SJCRH30 (cell line): Measurements from ENCODE around the gene MLLT1. TPM values are rescaled to one million over a fixed set of nuclear protein-coding genes. Genes with fewer than 3 reads are reported as not detected.

Experiments
- DNase-seq, 2 experiments: peaks; one replicate each; pipeline ENCODE4 v3.0.0-alpha.2; 2015 to 2020
- H3K27ac ChIP-seq: fragments of 250-450 bp; sonication (Bioruptor Pico); 2 replicates; pipeline ENCODE4 v1.5.1; 2020; ENCODE audit warnings: mild to moderate bottlenecking, moderate library complexity
- H3K27me3 ChIP-seq: fragments of 250-450 bp; sonication (Bioruptor Pico); 2 replicates; pipeline ENCODE4 v1.5.1; 2020; ENCODE audit warnings: mild to moderate bottlenecking, moderate library complexity
- H3K36me3 ChIP-seq: fragments of 250-450 bp; sonication (Bioruptor Pico); 2 replicates; pipeline ENCODE4 v1.5.1; 2020; ENCODE audit warnings: mild to moderate bottlenecking, moderate library complexity
- H3K4me1 ChIP-seq: fragments of 250-450 bp; sonication (Bioruptor Pico); 2 replicates; pipeline ENCODE4 v1.5.1; 2020; ENCODE audit warnings: mild to moderate bottlenecking, moderate library complexity
- H3K4me3 ChIP-seq: fragments of 250-450 bp; sonication (Bioruptor Pico); 2 replicates; pipeline ENCODE4 v1.5.1; 2020; ENCODE audit warnings: mild to moderate bottlenecking, moderate library complexity
- H3K9me3 ChIP-seq: fragments of 250-450 bp; sonication (Bioruptor Pico); replicated peaks from 2 replicates; pipeline ENCODE4 v1.5.1; 2020; ENCODE audit warnings: mild to moderate bottlenecking, moderate library complexity
- total RNA-seq: library from RNA; depleted of rRNA; stranded (reverse); fragments of >200 nt; shearing (Covaris generic); gene quantifications from 2 replicates; pipeline ENCODE4 v1.2.3, GENCODE V29; 2014

The MLLT1 gene
- total RNA-seq, 1 experiment from 2014 or later, result 23.3 TPM

DNA sequence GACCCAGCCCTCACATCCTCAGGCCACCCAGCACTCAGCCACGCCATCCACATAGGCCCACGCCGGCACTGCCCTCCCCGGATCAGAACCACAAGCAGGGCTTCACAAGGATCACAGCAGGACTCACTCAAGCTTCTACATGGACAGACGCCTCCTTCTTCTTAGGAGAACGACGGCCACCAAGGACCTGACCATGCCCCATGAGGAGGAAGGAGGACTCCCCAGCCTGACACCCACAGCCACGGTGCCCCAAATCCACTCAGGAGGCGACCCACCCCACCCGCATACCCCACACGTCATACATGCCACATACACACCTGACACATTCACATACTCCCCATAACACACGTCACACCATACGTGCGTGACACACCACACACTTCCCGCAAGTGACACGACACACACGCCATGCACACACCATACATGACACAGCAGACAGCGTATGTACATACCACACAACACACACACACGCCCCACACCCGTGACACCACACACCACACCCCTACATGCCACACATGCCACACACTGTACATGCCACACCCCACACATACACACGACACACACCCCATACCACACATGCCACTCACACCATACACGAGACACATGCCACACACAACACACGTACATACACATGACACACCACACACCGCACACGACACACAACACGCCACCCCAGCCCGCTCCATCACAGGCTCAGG, 50.4 kb downstream of the MLLT1 start:
- peaks cover 11% of the 10 kb centered on the region for H3K36me3 ChIP-seq

DNA sequence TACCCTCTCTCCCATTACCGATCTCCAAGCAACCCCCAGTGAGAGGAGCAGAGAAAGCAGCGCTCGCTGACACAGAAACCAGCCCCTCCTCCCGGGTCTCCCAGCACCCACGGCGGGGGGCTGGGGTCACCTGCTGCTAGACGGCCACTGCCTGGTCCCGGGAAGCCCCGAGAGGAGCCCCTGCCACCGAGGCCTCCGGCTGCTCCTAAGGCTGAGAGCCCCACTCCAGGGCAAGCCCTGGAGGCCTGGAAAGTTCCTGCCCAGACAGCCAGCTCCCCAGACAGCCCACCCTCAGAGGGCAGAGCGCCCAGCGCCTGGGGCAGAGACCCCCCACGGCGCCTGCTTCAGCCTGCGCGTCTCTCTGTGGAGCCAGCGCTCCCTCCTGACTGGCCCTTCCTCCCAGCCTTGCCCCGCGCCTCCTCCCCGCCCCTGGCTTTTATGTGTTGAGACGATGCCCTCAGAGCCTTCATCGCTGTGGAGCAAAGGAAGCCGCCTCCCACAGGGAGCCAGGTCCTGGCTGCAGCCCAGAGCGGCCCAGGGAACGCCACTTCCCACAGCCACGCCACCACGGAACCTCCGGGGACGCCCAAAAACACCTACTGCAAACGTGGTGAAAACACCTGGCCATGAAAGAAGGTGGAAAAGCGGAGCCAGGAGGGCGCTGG, 51.1 kb downstream of the MLLT1 start:
- Histone ChIP-seq H3K27me3 (no peaks in the 10 kb centered on the region), H3K36me3 (peaks cover 11% of the 10 kb centered on the region), H3K27ac (no peak overlapping the region), H3K4me3 (no peak overlapping the region), H3K4me1 (peaks cover 12% of the 10 kb centered on the region), H3K9me3 (no peaks in the 10 kb centered on the region)
- no peak for DNase-seq

More for the DNA sequence above, 50.4 kb downstream of the MLLT1 start:
- Histone ChIP-seq H3K4me1 (peaks cover 19% of the 10 kb centered on the region), H3K27ac (no peak overlapping the region), H3K9me3 (no peaks in the 10 kb centered on the region), H3K4me3 (no peak overlapping the region), H3K27me3 (no peaks in the 10 kb centered on the region)
- DNase-seq, result no peak

DNA sequence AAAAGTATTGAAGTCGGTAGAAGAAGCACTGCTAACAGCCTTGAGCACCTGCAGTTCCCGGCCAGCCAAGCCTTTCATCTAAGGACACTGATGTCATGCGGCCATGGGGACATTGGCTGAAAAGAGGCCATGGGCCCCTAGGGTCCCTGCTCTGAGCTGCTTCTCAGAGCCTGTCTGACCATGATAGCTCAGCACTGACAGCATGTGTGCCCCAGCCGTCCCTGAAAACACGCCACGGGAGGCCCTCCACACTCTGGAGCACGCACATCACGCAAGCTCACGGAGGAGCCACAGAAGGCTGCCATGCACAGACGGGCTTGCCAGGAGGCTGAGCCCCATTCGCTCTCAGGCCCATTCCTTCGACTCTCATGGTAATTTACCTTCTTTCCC, 51.8 kb downstream of the MLLT1 start:
- Histone ChIP-seq H3K36me3 (peaks cover 11% of the 10 kb centered on the region), H3K9me3 (no peaks in the 10 kb centered on the region), H3K27me3 (no peaks in the 10 kb centered on the region), H3K4me1 (peaks cover 5% of the 10 kb centered on the region; the same call in 1 of the 2 replicates), H3K4me3 (no peak overlapping the region), H3K27ac (no peak overlapping the region)
- DNase-seq, result no peak

DNA sequence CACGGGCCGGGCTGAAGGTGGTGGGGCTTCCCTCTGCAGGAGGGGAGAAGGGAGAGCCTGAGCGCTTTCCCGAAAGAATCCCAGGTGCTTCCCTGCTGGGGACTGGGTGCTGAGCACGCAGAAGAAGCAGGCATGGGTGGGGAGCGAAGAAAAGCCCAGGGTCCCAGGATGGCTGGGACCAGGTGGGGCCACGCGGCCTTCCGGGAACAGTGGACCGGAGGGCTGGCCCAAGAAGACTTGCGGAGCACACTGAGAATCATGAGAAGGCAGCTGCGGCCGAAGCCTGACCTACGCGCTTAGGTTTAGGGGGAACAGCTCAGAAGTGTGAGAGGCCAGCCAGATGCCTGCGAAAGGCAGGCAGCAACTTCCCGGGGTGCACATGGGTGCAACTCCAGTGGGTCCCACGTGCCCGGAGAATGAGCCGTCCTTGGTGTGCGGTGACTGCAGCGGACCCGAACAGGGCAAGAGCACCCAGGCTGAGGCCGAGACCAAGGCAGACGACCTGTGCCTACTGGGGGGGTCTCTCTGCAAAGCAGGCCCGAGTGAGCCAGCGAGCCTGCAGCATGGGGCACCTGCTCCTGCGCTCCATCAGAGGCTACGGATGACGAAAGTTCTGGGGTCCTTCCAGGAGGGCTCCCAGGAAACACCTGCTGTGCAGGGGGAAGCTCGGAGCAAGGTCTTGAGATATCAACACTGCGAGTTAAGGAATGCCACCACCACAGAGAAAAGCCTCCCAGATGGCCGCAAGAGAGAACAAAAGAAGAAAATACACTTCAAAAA, 52.4 kb downstream of the MLLT1 start:
- DNase-seq, result no peak
- H3K4me3 ChIP-seq, result no peak overlapping the region
- H3K4me1 ChIP-seq, result no peaks in the 10 kb centered on the region
- no peaks in the 10 kb centered on the region for H3K9me3 ChIP-seq
- no peak overlapping the region for H3K27ac ChIP-seq
- peaks cover 11% of the 10 kb centered on the region for H3K36me3 ChIP-seq
- H3K27me3 ChIP-seq, result no peaks in the 10 kb centered on the region

DNA sequence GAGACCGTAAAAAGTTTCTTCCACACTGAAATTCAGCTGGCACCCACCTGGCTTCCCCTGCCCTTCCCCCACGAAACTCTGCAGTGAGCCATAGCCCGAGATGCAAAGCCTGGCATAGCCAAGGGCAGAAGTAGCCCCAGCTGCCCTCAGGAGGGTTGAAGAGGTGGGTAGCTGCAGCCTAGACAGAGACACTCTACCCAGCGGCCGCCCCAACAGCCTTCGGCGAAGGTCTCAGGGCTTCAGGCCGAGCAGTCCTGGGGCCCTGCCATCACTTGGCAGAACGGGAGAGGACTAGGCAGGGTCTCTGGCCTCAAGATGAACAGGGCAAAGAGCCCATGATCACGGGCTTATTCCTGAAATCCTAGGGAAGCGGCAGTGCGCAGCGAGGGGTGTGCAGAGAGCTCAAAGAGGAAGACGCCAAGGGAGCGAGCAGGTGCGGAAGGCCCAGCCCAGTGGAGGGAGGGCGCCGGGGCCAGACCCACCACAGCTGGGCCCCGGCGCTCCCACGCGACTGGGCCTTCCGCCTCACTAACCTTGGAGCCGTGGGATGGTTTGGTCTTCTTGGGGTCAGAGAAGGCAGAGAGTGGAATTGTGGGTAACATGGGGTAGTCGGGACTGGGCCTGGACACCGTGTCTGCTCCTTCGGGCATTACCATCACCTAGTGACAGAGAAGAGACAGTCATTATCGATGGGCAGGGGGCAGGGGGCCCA, 53.2 kb downstream of the MLLT1 start:
- no peaks in the 10 kb centered on the region for H3K4me1 ChIP-seq
- peaks cover 11% of the 10 kb centered on the region for H3K36me3 ChIP-seq
- H3K9me3 ChIP-seq, result no peaks in the 10 kb centered on the region
- no peaks in the 10 kb centered on the region for H3K27me3 ChIP-seq
- DNase-seq, result no peak
- H3K27ac ChIP-seq, result no peak overlapping the region
- no peak overlapping the region for H3K4me3 ChIP-seq

DNA sequence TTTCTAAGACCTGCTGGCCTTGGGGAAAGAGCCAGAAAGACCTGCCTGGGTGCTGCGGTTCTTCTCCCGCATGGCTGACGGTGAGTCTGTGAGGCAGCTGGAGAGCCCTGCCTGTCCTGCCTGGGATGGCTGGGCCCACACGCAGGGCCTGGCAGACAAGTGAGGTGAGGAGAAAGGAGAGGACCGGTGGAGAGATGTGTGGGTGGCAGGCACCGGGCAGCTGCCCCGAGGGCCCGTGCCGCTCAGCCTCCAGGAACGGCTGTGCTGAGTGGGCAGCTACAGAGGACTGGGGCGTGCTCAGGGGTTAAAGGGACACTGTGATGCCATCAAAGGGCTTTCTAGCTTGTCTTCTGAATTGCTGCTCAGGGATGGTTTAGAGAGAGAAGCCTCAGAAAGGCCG, 53.8 kb downstream of the MLLT1 start:
- DNase-seq, result no peak
- H3K36me3 ChIP-seq, result peaks cover 11% of the 10 kb centered on the region
- H3K27ac ChIP-seq, result no peak overlapping the region

DNA sequence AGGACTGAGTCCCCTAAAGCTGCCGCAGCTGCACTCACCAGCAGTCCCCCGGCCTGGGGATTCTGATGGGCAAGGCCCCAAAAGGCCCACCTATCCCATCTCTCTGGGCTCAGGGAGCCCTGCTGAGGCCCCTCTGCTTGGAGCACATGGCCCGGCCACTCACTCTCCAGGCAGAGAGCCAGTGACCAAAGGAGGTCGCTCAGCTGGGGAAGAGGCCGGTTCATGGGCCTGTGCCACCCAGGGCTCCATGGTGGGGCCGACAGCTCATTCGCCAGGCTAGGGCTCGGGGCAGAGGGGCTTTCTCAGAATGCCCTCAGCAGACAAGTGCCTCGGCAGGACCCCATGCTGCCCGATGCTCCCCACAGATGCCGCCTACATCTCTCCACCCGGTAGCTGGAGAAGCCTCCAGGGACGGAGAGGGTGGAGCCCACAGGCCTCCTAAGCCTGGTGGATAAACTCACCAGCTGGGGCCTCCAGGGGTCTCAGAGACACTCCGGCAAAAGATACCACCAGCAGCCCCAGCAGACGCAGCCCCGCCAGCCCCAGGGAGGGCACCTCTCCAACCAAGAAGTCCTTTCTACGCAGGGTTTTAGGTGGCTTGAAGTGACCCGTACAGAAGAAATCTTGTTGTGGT, 54.4 kb downstream of the MLLT1 start:
- Histone ChIP-seq H3K36me3 (peaks cover 11% of the 10 kb centered on the region), H3K4me1 (no peaks in the 10 kb centered on the region), H3K27ac (no peak overlapping the region), H3K4me3 (no peak overlapping the region), H3K27me3 (no peaks in the 10 kb centered on the region), H3K9me3 (no peaks in the 10 kb centered on the region)
- no peak for DNase-seq

More for the DNA sequence above, 53.8 kb downstream of the MLLT1 start:
- Histone ChIP-seq H3K4me1 (no peaks in the 10 kb centered on the region), H3K27me3 (no peaks in the 10 kb centered on the region), H3K4me3 (no peak overlapping the region), H3K9me3 (no peaks in the 10 kb centered on the region)

DNA sequence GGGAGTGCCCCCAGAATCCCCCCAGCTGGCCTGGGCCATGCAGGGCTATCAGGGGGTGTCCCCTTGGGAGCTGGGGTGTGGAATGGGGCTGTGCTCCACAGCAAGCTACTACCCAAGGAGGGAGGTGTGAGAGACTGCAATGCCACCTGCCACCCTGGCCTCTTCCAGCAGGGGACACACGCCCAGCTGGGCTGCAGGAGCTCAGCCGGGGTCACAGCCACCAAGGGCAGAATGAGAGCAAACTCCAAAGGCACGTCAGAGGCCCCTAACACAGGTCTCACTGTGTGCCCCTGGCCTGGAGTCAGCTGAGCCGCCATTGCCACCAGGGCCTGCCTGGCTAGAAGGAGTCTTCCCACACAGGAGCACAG, 55.5 kb downstream of the MLLT1 start:
- Histone ChIP-seq H3K27me3 (no peaks in the 10 kb centered on the region), H3K36me3 (peaks cover 11% of the 10 kb centered on the region), H3K27ac (no peak overlapping the region), H3K9me3 (no peaks in the 10 kb centered on the region), H3K4me3 (no peak overlapping the region), H3K4me1 (no peaks in the 10 kb centered on the region)
- no peak for DNase-seq

DNA sequence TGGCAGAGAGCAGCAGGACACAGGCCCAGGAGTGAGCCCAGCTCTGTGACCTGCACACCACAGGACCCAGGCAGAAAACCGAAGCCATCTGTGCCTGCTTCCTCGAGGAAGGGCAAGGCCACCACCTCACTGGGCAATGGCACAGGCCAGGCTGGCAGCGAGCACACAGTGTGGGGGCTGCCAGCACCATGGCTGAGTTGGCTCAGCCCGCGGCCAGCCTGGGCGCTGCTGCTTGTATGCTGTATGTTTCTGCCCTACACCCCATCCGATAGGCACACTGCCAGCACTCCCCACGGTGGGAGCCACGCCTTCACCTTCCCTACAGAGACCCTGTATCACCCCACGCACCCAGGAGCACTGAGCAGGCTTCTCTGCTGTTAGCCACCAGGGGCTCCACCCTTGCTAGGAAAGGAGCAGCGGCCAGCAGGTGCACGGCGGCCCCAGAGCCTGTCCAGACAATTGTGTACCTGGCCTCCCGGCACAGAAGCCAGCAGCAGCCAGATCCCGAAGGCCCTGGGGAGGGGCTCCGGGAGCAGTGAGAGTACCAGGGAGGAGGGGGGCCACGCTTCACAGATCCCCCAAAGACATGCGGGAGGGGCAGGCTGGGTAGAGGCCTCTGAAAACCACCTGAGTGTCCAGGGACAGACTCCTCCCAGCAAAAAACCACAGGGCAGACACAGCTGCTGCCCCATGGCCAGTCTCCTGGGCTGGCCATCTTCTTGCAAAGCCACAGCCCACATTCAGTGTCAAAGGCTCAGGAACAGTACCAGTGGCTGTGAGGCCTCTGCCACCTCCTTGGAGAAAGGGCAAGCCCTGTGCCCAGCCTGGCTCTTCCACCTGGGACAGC, 56.1 kb downstream of the MLLT1 start:
- Histone ChIP-seq H3K9me3 (no peaks in the 10 kb centered on the region), H3K4me1 (no peaks in the 10 kb centered on the region), H3K27ac (no peak overlapping the region), H3K27me3 (no peaks in the 10 kb centered on the region), H3K36me3 (peaks cover 11% of the 10 kb centered on the region), H3K4me3 (no peak overlapping the region)
- no peak for DNase-seq

DNA sequence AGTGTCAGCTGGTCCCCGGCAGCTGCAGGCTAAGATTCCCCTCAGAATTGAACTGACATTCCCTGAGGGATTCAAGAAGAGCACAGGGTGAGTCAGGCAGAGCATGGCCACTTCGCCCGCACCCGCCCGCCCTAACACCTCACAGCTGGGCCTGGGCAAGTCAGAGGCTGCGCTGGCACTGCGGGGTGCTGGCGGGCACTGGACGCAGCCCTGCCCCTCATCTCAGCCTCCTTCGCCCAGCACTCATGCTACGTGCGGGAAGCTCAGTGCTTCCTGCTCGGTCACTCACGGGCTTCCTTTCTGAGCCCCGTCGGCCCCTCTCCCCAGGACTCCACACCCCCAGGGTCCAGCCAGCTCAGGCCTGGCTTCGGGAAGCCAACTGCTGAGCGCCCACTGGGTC, 56.9 kb downstream of the MLLT1 start:
- no peaks in the 10 kb centered on the region for H3K9me3 ChIP-seq
- DNase-seq, result no peak
- peaks cover 11% of the 10 kb centered on the region for H3K36me3 ChIP-seq
- H3K4me3 ChIP-seq, result no peak overlapping the region
- no peaks in the 10 kb centered on the region for H3K27me3 ChIP-seq
- no peak overlapping the region for H3K27ac ChIP-seq
- H3K4me1 ChIP-seq, result no peaks in the 10 kb centered on the region

DNA sequence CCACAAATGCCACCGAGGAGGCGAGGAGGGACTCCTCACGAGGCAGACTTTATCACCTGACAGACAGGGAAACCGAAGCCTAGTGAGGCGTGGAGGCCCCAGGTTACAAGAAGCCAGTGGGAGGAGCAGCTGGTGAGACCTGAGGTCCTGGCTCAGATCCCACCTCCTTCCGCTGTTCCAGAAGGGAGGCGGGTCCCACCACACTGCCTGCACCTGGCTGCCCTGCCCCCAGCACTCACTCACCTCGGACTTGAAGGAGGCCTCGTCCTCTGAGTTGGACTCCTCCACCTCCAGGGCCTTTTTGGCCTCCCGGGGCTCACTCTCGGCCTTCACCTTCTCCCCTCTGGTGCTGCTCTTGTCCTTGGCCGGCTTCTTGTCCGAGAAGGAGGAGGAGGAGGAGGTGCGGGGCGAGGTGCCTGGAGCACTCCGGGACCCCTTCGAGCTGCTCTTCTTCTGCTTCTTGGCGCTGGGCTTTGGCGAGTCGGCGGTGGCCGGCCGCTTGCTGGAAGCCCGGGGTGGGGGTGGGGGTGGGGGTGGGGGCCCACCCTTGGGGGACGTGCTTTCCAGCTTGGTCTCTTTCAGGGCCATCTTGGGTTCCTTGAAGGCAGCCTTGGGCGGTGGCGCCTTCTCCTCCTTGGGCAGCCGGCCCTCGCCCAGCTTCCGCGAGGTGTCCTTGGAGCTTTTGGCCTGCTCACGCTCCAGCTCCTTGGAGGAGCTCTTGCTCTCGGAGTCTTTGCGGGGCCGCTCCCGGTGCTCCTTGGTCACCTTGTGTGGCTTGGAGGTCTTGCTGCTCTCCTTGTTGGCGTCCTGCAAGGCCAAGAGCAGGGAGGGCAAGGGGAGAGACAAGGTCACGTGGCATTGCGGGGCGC, 57.7 kb downstream of the MLLT1 start:
- H3K4me1 ChIP-seq, result no peaks in the 10 kb centered on the region
- DNase-seq, result no peak
- H3K36me3 ChIP-seq, result peaks cover 11% of the 10 kb centered on the region
- H3K27ac ChIP-seq, result no peak overlapping the region
- H3K27me3 ChIP-seq, result no peaks in the 10 kb centered on the region
- no peak overlapping the region for H3K4me3 ChIP-seq
- H3K9me3 ChIP-seq, result no peaks in the 10 kb centered on the region

DNA sequence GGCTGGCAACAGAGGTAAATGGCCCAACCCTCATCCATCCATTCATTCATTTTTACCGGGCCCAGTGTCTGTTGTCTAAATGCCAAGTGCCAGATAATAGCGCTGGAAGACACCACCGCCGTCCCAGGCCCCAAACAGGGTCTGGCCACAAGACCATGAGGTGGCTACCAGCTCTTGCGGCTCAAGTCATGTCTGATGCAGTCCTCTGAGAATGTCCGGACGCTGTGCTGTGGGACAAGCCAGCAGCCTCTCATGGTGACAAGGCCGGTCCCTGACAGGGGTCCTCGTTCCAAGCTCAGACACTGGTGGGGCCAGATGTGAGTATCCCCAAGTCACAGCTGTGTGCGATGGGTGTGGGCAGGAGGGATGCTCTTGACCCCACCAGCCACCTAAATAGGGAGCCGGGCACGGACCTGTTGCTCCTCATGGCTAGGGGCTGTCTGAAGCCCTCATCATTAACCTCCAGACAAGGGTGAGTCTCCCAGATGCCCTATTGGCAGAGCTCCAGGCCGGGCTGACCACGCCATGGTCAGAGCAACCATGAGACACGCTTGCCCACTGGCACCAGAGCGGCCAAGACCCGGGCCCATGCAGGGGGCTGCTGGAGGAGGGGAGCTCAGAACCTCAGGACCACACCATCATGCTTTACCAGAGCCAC, 58.4 kb downstream of the MLLT1 start:
- H3K4me1 ChIP-seq, result no peaks in the 10 kb centered on the region

More for the DNA sequence above, 58.4 kb downstream of the MLLT1 start:
- peaks cover 7% of the 10 kb centered on the region for H3K36me3 ChIP-seq
- no peaks in the 10 kb centered on the region for H3K27me3 ChIP-seq
- H3K9me3 ChIP-seq, result no peaks in the 10 kb centered on the region
- no peak for DNase-seq
- H3K4me3 ChIP-seq, result no peak overlapping the region
- H3K27ac ChIP-seq, result no peak overlapping the region
